GM18951 (cell line): ENCODE data around the gene INF2.
"Not testable (repeated sequence)": the region's sequence is repeated elsewhere in the genome, so short reads cannot be mapped to it uniquely, and the experiment has no call there.

ENCODE experiments used
- POLR2A ChIP-seq: IDR thresholded peaks from 4 replicates; pipeline ENCODE4 v1.6.1; 2011; ENCODE audit warnings: mild to moderate bottlenecking; ENCODE audit not compliant: insufficient read length, insufficient read depth; ENCODE audit errors: extremely low read depth
- in situ Hi-C: fragments of 300-500 bp; cut with MboI; formaldehyde crosslinking; loops from one replicate; pipeline ENCODE4 v1.12.0; 2022; ENCODE audit warnings: low sequenced_read_pairs, mixed read lengths, inconsistent platforms; ENCODE audit not compliant: unreplicated experiment

The INF2 gene

GRCh38 chr14:104661086-104661485 is 28.3 kb upstream of the INF2 start:
- TF ChIP-seq POLR2A = no peak
- in situ Hi-C loops = loop anchor here (5.0 kb wide), 1 partner anchor 36 kb away; no protein-coding TSS in a partner anchor

GRCh38 chr14:104661528-104662157 is 27.8 kb upstream of the INF2 start:
- in situ Hi-C loops = loop anchor here (5.0 kb wide), 1 partner anchor 36 kb away; no protein-coding TSS in a partner anchor

- in situ Hi-C loops = loop anchor here (5.0 kb wide), 1 partner anchor 35 kb away; no protein-coding TSS in a partner anchor
Observed at GRCh38 chr14:104662472-104662871, 26.9 kb upstream of the INF2 start.

GRCh38 chr14:104664107-104664506 is 25.3 kb upstream of the INF2 start:
- no peak for TF ChIP-seq POLR2A
- in situ Hi-C loops = loop anchor here (5.0 kb wide), 1 partner anchor 33 kb away; no protein-coding TSS in a partner anchor

- TF ChIP-seq POLR2A = no peak
- in situ Hi-C loops = loop anchor here (5.0 kb wide), 1 partner anchor 33 kb away; no protein-coding TSS in a partner anchor
Observed at GRCh38 chr14:104664588-104664987, 24.8 kb upstream of the INF2 start.

- in situ Hi-C loops = no loop called here
Observed at GRCh38 chr14:104665114-104665656, 24.2 kb upstream of the INF2 start.

GRCh38 chr14:104665657-104666522 is 23.5 kb upstream of the INF2 start:
- in situ Hi-C loops = no loop called here
- no peak for TF ChIP-seq POLR2A

More at GRCh38 chr14:104665114-104665656, 24.2 kb upstream of the INF2 start:
- no peak for TF ChIP-seq POLR2A

GRCh38 chr14:104666523-104666895 is 22.9 kb upstream of the INF2 start:
- in situ Hi-C loops = not testable (repeated sequence)

- in situ Hi-C loops = no loop called here
- TF ChIP-seq POLR2A = no peak
Observed at GRCh38 chr14:104666981-104667380, 22.4 kb upstream of the INF2 start.

GRCh38 chr14:104669697-104670096 is 19.7 kb upstream of the INF2 start:
- in situ Hi-C loops = no loop called here
- TF ChIP-seq POLR2A = no peak

GRCh38 chr14:104671330-104671977 is 18.0 kb upstream of the INF2 start:
- in situ Hi-C loops = not testable (repeated sequence)

GRCh38 chr14:104672119-104672518 is 17.3 kb upstream of the INF2 start:
- in situ Hi-C loops = not testable (repeated sequence)

GRCh38 chr14:104673481-104673880 is 15.9 kb upstream of the INF2 start:
- no peak for TF ChIP-seq POLR2A
- in situ Hi-C loops = no loop called here

- in situ Hi-C loops = no loop called here
- TF ChIP-seq POLR2A = no peak
Observed at GRCh38 chr14:104675447-104675846, 14.0 kb upstream of the INF2 start.
